ENCODE measurements around the gene TPGS2. TPM values are rescaled to one million over a fixed set of nuclear protein-coding genes. Genes with fewer than 3 reads are reported as not detected.

TPGS2 gene
- total RNA-seq = 100 to 1,000 TPM in 3 of 4 donors, 10 to 100 TPM in 1; 80.2 to 161 (median 118) TPM

GRCh38 chr18:36828630-36829361, at the start of gene TPGS2, which contains the start of gene KIAA1328:
Gene TPGS2, minus strand, starts transcription at chr18:36829002. Its CDS starts 235 bp downstream, at chr18:36828767.
Gene KIAA1328, plus strand, starts transcription at chr18:36829127. Its CDS starts 12 bp downstream, at chr18:36829139.
- TF ChIP-seq CTCF (IDR thresholded peaks at IDR 0.05; ENCODE audit: low read depth) = no peak

GRCh38 chr18:36872329-36872728, 43.5 kb upstream of the TPGS2 start:
- no peak for TF ChIP-seq CTCF (IDR thresholded peaks at IDR 0.05; ENCODE audit: low read depth)

GRCh38 chr18:36871801-36872200, 43.0 kb upstream of the TPGS2 start:
- TF ChIP-seq CTCF (IDR thresholded peaks at IDR 0.05; ENCODE audit: low read depth) = no peak

GRCh38 chr18:36867056-36867455, 38.3 kb upstream of the TPGS2 start:
- TF ChIP-seq CTCF (IDR thresholded peaks at IDR 0.05; ENCODE audit: low read depth) = no peak

GRCh38 chr18:36862182-36862581, 33.4 kb upstream of the TPGS2 start:
- TF ChIP-seq CTCF (IDR thresholded peaks at IDR 0.05; ENCODE audit: low read depth) = no peak

- TF ChIP-seq CTCF (IDR thresholded peaks at IDR 0.05; ENCODE audit: low read depth) = no peak
These were observed 28.0 kb upstream of the TPGS2 start for GRCh38 chr18:36856815-36857214.

- no peak for TF ChIP-seq CTCF (IDR thresholded peaks at IDR 0.05; ENCODE audit: low read depth)
These were observed 22.4 kb upstream of the TPGS2 start for GRCh38 chr18:36851202-36851590.
